Ammon's horn (tissue), 1 donor: ENCODE data around the gene AZU1.
A peak's percentile ranks its signal among the peaks of the same experiment; 100 is the strongest.
"Not testable (repeated sequence)": the region's sequence is repeated elsewhere in the genome, so short reads cannot be mapped to it uniquely, and the experiment has no call there.

Experiments
- DNase-seq: peaks from one replicate; pipeline ENCODE4 v3.0.0-alpha.2; 2016; ENCODE audit warnings: low spot score

AZU1 gene

DNA sequence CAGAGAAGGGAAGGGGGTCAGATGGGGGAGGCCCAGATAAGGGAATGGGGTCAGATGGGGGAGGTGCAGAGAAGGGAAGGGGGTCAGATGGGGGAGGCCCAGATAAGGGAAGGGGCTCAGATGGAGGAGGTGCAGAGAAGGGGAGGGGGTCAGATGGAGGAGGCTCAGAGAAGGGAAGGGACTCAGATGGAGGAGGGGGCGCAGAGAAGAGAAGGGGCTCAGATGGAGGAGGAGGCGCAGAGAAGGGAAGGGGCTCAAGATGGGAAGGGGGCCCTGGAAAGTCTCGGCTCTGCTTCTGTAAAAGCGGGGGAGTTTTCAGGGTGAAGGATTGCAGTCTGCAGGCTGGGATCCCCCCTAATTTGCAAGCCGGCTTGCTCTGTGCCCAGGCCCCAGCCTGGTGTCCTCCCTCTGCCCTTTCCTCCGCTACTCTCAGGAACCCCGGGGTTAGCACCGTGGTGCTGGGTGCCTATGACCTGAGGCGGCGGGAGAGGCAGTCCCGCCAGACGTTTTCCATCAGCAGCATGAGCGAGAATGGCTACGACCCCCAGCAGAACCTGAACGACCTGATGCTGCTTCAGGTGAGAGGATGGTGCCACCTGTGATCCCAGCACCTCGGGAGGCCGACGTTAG is 1.6 kb downstream of the AZU1 start:
- no peak for DNase-seq

DNA sequence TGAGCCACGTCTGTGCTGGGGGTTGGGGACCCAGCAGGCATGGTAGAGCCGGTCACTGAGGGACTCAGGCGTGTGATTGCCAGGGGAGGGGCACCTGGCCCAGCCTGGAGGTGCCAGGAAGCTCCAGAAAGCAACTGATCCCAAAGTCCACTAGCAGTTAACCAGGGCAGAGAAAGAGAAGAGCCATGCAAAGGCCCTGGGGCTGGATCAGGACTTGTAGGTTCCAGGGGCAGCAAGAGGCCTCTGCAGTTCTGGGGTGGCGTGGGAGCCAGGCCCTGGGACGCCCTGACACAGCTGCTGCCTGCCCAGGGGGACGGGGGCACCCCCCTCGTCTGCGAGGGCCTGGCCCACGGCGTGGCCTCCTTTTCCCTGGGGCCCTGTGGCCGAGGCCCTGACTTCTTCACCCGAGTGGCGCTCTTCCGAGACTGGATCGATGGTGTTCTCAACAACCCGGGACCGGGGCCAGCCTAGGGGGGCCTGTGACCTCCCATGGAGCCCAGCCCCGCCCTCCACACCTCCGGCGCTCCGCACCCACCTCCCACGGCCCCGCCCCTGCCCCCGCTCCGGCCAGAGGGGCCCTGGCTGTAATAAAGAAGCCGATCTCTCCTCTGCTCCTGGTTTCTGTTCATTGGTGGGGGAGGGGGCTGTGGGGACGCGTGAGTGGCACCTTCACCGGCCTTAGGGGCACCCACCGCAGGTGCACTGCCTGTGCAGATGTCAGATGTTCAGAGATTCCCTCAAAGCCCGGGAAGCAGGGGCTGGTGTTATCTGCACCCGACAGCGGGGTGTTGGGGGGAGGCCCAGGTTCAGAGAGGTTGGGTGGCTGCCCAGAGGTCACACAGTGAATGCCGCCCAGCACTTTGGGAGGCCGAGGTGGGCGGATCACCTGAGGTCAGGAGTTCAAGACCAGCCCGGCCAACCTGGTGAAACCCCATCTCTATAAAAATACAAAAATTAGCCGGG is 4.1 kb downstream of the AZU1 start:
- no peak for DNase-seq

GRCh38 chr19:834216-834615 is 6.6 kb downstream of the AZU1 start:
- no peak for DNase-seq

- DNase-seq, result no peak
These were observed 7.7 kb downstream of the AZU1 start for GRCh38 chr19:835210-835810.

DNA sequence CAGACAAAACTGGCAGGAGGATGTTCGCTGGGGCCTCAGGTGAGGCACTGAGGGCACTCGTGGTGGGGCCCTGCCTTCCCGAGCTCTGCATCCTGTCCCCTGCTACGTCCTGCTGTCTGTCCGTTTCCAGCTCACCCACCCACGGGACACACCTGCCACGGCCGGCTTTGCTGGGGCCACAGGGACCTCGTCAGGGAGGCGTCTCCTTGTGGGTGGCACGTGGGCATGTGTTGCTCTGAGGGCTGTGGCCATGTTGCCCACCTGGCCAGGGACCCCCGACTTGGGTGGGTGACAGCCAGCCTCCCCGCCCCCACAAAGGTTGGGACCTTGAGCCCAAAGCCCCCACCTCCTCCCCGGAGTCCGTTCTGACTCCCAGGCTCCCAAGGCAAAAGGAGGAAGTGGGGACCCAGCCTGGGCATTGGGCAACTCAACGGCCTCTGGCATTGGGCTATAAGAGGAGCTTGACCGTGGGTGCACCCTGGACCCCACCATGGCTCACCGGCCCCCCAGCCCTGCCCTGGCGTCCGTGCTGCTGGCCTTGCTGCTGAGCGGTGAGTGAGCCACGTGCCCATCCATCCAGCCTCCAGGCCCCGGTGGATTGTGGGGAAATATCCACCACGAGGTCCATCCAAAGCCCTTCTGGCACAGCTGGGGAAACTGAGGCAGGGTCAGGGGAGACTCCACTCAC is 13.0 kb downstream of the AZU1 start, which contains the start of gene PRTN3:
PRTN3 (plus strand) TSS at position 481 of the 688 bp plus-strand sequence; CDS start at position 491, 10 bp downstream.
- no peak for DNase-seq

GRCh38 chr19:842802-843179 is 15.2 kb downstream of the AZU1 start:
- not testable (repeated sequence) for DNase-seq

- no peak for DNase-seq
These were observed 15.7 kb downstream of the AZU1 start for GRCh38 chr19:843180-843835.

DNA sequence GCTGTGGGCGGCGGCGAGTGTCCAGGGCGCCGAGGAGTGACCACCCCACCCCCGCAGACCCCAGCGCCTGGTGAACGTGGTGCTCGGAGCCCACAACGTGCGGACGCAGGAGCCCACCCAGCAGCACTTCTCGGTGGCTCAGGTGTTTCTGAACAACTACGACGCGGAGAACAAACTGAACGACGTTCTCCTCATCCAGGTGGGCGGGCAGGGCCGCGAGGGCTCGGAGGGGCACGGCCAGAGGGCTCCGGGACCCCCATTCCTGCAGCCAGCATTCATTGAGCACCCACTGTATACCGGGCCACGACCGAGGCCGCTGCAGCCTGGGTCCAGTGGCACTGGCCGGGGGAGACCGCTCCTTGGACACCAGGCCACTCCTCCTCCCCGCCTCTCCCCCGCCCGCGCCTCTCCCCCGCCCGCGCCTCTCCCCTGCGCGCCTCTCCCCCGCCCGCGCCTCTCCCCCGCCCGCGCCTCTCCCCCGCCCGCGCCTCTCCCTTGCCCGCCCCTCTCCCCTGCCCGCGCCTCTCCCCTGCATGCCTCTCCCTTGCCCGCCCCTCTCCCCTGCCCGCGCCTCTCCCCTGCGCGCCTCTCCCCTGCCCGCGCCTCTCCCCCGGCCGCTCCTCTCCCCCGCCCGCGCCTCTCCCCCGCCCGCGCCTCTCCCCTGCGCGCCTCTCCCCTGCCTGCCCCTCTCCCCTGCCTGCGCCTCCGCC is 16.4 kb downstream of the AZU1 start:
- DNase-seq, result no peak

DNA sequence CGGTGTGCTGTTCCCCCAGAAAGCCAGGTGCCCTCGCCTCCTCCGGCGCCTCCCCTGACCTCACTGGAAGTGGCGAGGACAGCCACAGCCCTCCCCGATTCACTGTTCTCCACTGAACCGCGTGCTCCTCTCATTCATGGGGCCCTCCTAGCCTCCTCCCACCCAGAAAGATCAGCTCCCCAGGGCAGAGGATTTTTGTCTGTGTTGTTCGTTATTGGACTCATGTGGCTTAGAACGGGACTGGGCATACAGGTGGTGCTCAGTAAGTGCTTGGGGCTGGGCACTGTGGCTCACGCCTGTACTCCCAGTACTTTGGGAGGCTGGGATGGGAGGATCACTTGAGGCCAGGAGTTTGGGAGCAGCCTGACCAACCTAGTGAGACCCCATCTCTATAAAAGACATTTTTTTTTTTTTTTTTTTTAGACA is 16.9 kb downstream of the AZU1 start:
- DNase-seq, result no peak

DNA sequence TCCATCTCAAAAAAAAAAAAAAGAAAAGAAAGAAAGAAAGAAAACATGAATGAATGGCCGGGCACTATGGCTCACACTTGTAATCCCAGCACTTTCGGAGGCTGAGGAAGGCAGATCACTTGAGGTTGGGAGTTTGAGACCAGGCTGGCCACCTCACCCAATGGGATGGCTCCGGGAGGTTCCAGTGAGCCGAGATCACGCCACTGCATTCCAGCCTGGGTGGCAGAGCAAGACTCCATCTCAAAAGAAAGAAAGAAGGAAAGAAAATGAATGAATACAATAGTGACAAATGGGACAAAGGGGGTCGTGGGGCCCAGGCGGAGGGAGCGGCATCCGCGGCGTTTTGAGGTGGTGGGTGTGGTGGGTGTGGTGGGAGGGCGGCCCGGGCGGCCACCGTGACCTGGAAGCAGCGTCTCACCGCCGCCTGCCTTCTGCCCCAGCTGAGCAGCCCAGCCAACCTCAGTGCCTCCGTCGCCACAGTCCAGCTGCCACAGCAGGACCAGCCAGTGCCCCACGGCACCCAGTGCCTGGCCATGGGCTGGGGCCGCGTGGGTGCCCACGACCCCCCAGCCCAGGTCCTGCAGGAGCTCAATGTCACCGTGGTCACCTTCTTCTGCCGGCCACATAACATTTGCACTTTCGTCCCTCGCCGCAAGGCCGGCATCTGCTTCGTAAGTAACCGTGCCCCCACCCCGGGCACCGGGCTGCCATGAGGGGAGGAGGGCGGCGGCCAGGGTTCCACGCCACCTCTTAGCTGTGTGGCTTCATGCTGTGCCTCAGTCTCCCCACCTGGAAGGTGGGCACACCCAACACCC is 18.3 kb downstream of the AZU1 start:
- no peak for DNase-seq

DNA sequence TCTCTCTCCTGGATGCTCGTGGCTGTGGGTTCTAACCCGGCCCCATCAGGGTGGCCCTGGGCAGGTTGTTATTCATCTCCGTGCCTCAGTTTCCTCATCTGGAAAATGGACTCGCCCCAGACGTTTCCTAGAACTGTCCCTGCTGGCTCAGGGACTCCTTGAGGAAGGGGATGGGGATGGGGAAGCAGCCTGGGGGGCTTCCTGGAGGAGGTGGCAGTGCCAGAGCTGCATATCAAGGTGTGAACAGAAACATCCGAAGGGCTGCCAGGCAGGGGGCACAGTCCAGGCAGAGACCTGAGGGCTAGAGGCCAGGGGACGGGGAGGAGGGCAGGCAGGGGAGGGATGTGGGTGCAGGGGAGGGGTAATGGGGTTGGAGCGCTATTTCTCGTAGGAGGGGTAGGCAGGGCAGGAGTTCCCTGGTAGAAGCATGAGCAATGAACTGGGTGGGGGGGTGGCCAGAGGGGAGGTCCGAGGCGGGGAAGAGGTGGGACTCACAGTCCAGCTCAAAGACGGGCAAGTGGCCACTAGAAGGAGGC is 20.8 kb downstream of the AZU1 start:
- DNase-seq, result no peak

DNA sequence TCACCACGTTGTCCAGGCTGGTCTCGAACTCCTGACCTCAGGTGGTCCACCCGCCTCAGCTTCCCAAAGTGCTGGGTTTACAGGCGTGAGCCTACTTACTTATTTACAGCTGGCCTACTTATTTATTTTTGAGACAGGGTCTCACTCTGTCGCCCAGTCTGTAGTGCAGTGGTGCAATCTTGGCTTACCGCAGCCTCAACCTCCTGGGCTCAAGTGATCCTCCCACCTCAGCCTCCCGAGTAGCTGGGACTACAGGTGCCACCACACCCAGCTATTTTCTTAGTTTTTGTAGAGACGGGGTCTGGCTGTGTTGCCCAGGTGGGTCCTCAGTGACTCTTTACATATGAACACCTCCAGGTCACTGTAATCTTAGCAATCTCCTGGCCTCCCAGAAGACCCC is 21.6 kb downstream of the AZU1 start:
- DNase-seq, result not testable (repeated sequence)

DNA sequence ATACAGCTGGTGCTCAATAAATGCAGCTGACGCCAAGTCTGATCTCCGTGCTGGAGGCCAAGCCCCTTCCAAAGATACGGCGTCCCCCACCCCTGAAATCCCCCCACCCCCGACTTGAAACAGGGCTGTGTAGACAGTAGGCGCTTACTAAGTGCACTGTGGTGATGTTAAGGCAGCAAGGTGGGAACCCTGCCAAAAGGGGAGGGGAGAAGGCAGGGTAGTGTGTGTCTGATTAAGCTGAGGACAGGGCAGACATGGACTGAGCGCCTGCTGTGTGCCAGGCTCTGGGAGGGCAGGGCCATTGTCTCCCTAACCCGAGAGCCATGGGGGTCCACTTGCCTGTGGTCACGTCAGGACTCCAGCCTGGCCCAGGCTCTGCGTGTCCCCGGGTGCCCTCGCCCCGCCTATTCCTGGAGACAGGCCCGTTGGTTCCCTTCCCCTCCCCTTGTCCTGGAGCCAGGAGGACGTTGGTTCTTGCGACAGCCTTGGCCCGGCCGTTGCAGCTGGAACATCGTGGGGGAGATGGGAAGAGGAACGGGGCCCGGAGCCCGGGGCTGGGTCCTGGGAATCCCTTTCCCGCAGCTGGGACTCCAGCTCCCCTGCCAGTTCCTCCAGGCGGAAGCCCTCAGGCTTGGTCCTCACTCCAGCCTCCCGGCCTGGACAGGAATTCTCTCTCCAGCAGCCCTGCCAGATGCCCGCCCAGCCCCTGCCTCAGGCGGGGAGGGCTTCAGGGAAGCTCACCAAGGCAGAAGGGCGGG is 22.8 kb downstream of the AZU1 start:
- peak; percentile 53 for DNase-seq

- DNase-seq, result no peak
These were observed 23.3 kb downstream of the AZU1 start for GRCh38 chr19:850979-851335.

DNA sequence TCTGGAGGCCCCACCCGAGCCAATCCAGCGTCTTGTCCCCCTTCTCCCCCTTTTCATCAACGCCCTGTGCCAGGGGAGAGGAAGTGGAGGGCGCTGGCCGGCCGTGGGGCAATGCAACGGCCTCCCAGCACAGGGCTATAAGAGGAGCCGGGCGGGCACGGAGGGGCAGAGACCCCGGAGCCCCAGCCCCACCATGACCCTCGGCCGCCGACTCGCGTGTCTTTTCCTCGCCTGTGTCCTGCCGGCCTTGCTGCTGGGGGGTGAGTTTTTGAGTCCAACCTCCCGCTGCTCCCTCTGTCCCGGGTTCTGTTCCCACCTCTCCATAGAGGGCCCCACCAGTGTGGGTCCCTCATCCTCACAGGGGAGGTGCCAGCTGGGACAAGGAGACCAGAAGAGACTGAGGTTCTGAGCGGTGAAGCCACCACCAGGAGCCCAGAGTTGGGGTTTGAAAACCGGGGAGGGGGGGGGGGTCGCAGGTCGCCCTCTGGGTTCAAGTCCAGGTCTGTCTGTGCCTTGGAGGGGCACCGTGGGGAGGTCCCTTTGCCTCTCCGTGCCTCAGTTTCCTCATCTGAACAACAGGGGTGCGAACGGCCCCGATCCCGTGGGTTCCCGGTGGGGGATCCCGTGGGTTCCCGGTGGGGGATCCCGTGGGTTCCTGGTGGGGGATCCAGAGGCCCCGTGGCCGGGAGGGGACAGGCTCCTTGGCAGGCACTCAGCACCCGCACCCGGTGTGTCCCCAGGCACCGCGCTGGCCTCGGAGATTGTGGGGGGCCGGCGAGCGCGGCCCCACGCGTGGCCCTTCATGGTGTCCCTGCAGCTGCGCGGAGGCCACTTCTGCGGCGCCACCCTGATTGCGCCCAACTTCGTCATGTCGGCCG is 24.7 kb downstream of the AZU1 start, which contains the start of gene ELANE:
ELANE (plus strand) TSS at position 168 of the 878 bp plus-strand sequence; CDS start at position 194, 26 bp downstream.
- no peak for DNase-seq

- no peak for DNase-seq
These were observed 25.5 kb downstream of the AZU1 start for GRCh38 chr19:853014-853585.

- DNase-seq, result not testable (repeated sequence)
These were observed 26.1 kb downstream of the AZU1 start for GRCh38 chr19:853614-854220.
